GM12878 (cell line): ENCODE measurements around the gene FSTL4. TPM values are rescaled to one million over a fixed set of nuclear protein-coding genes. Genes with fewer than 3 reads are reported as not detected.

Experiments used
- ATAC-seq: fragments of 200-7000 bp; cut with Tn5 transposase; 3 replicates; pipeline ENCODE4 v1.9.1; 2020; ENCODE audit warnings: mild to moderate bottlenecking, moderate library complexity
- BruUV-seq: library from RNA; stranded (reverse); fragments of 400-500 nt; replicated peaks from 2 replicates; lab custom pipeline; 2021; lab: Mats Ljungman, UMichigan
- CTCF ChIA-PET: fragments of 300-600 bp; sonication (Branson Sonifier 250); formaldehyde crosslinking; extraction: SDS; loops from one replicate; lab custom pipeline; 2021; ENCODE audit warnings: inconsistent platforms; lab: Yijun Ruan, JAX
- POLR2A ChIA-PET: fragments of 350-600 bp; formaldehyde crosslinking; extraction: SDS; loops from one replicate; lab custom pipeline; 2021; ENCODE audit warnings: inconsistent platforms; lab: Charles Lee
- RAD21 ChIA-PET: fragments of 300-600 bp; sonication (Branson Sonifier 250); formaldehyde crosslinking; loops from one replicate; lab custom pipeline; 2023; ENCODE audit warnings: antibody characterized with exemption; ENCODE audit not compliant: unreplicated experiment; lab: Charles Lee
- SMC1A ChIA-PET: fragments of 300-600 bp; sonication (Branson Sonifier 250); formaldehyde crosslinking; loops from one replicate; lab custom pipeline; 2023; ENCODE audit not compliant: unreplicated experiment, uncharacterized antibody; lab: Charles Lee
- DNase-seq: peaks from one replicate; pipeline ENCODE4 v3.0.0-alpha.2; 2011; ENCODE audit warnings: low read depth, low spot score
- FAIRE-seq: peaks from 3 replicates; lab custom pipeline; 2011; peaks lifted over from hg19 to GRCh38; lab: Jason Lieb, UNC
- H2AFZ ChIP-seq: 2 replicates; pipeline ENCODE4 v1.6.0; 2011; ENCODE audit warnings: low read depth, low read length, control low read depth; ENCODE audit not compliant: control insufficient read depth
- H3K27ac ChIP-seq: 2 replicates; pipeline ENCODE4 v1.5.1; 2011; ENCODE audit warnings: control low read depth; ENCODE audit not compliant: control insufficient read depth, insufficient read depth
- H3K27me3 ChIP-seq, 2 experiments: replicated peaks in 1 of 2; 2 replicates each; pipeline versions ENCODE4 v1.6.0 to v1.6.1; 2011; ENCODE audit warnings: low read length in 1 of 2; ENCODE audit not compliant: control insufficient read depth in 2 of 2, insufficient read depth in 2 of 2
- H3K36me3 ChIP-seq, 2 experiments: 2 replicates each; pipeline ENCODE4 v1.5.1; 2011; ENCODE audit warnings: low read length in 1 of 2; ENCODE audit not compliant: control insufficient read depth in 2 of 2, insufficient read depth in 2 of 2
- H3K4me1 ChIP-seq: 2 replicates; pipeline ENCODE4 v1.6.1; 2011; ENCODE audit warnings: mild to moderate bottlenecking, low read length, moderate library complexity, mixed read lengths; ENCODE audit not compliant: control insufficient read depth, insufficient read depth
- H3K4me2 ChIP-seq: 2 replicates; pipeline ENCODE4 v1.6.0; 2011; ENCODE audit warnings: control low read depth; ENCODE audit not compliant: control insufficient read depth, insufficient read depth
- H3K4me3 ChIP-seq: fragments of 200-600 bp; sonication (generic); 2 replicates; pipeline ENCODE4 v1.5.1; 2016
- H3K79me2 ChIP-seq: 2 replicates; pipeline ENCODE4 v1.6.0; 2011; ENCODE audit warnings: low read length; ENCODE audit not compliant: control insufficient read depth, insufficient read depth
- H3K9ac ChIP-seq: 2 replicates; pipeline ENCODE4 v1.8.0; 2011; ENCODE audit warnings: low read length, control low read depth, mixed read lengths; ENCODE audit not compliant: control insufficient read depth, insufficient read depth
- H3K9me3 ChIP-seq: replicated peaks from 3 replicates; pipeline ENCODE4 v1.5.1; 2011; ENCODE audit warnings: mild to moderate bottlenecking, low read length; ENCODE audit not compliant: control insufficient read depth, insufficient read depth
- H4K20me1 ChIP-seq: 2 replicates; pipeline ENCODE4 v1.6.0; 2011; ENCODE audit not compliant: control insufficient read depth, insufficient read depth
- BHLHE40 ChIP-seq, 2 experiments: fragments of 450-650 bp in 1 of 2; IDR thresholded peaks; 2 replicates each; pipeline ENCODE4 v1.6.1; 2011 to 2017; ENCODE audit warnings: low read depth in 2 of 2, borderline replicate concordance in 1 of 2, improper control_type of control experiment in 1 of 2, low read length in 1 of 2, mild to moderate bottlenecking in 1 of 2
- BRCA1 ChIP-seq: IDR thresholded peaks from 2 replicates; pipeline ENCODE4 v1.6.1; 2011; ENCODE audit warnings: low read depth, low read length, improper control_type of control experiment
- CREB1 ChIP-seq: IDR thresholded peaks from 2 replicates; pipeline ENCODE4 v1.6.1; 2012; ENCODE audit warnings: low read depth, mild to moderate bottlenecking, inconsistent platforms
- E4F1 ChIP-seq: fragments of 450-650 bp; IDR thresholded peaks from 2 replicates; pipeline ENCODE4 v1.6.1; 2018; ENCODE audit warnings: borderline replicate concordance, mild to moderate bottlenecking; ENCODE audit not compliant: partially characterized antibody
- RUNX3 ChIP-seq: IDR thresholded peaks from 2 replicates; pipeline ENCODE4 v1.6.1; 2012; ENCODE audit warnings: low read length, inconsistent platforms
- SPI1 ChIP-seq: IDR thresholded peaks from 2 replicates; pipeline ENCODE4 v1.6.1; 2011; ENCODE audit warnings: low read depth, mild to moderate bottlenecking, low read length, moderate library complexity, borderline replicate concordance; ENCODE audit not compliant: insufficient read depth
- ZNF687 ChIP-seq: fragments of 450-650 bp; IDR thresholded peaks from 2 replicates; pipeline ENCODE4 v1.6.1; 2017; ENCODE audit warnings: mild to moderate bottlenecking, moderate library complexity
- WGBS: methylation state at CpG from one replicate; pipeline ENCODE4 v1.1.6; 2016; ENCODE audit warnings: low lambda C conversion rate; ENCODE audit not compliant: insufficient replicate concordance, insufficient coverage; ENCODE audit errors: missing lambda C conversion rate; 5-methylcytosine and 5-hydroxymethylcytosine counted together
- in situ Hi-C: fragments of 300-500 bp; cut with MboI; formaldehyde crosslinking; loops from 9 replicates; pipeline ENCODE4 v1.14.3; 2018; ENCODE audit warnings: mixed read lengths
- intact Hi-C: fragments of 100-400 bp; cut with micrococcal nuclease; formaldehyde crosslinking; loops from one replicate; pipeline ENCODE4 v1.14.2; 2022; ENCODE audit not compliant: unreplicated experiment
- polyA plus RNA-seq, 11 experiments: library from polyadenylated mRNA; depleted of rRNA in 4 of 11; unstranded in 6 of 11; stranded (reverse) in 5 of 11; fragments of >200 nt; fragmentation: Nextera tagmentation in 4 of 11; fragmentation: Illumina TruSeq in 1 of 11; extraction: Ambion mirVana in 4 of 11; extraction: Trizol in 1 of 11; gene quantifications; 1 replicate in 1 of 11; 2 replicates in 10 of 11; pipeline versions ENCODE4 v1.2.1 to v1.2.3, GENCODE V29; 2011 to 2016; ENCODE audit warnings: inconsistent platforms in 2 of 11, missing spikeins in 2 of 11, low read depth in 1 of 11
- total RNA-seq, 4 experiments: library from RNA; depleted of rRNA in 3 of 4; stranded (reverse); fragments of >200 nt in 3 of 4; fragmentation: Illumina TruSeq in 1 of 4; extraction: Trizol in 1 of 4; gene quantifications; 2 replicates each; pipeline versions ENCODE4 v1.2.1 to v1.2.3, GENCODE V29; 2013 to 2021

Gene FSTL4
- total and polyA plus RNA-seq, 10 of the 15 experiments (the other 5 are each of a cell fraction or from before 2014, with no cell fraction given): 0.01 to 0.79 (median 0.21) TPM; not detected in 6

GRCh38 chr5:133241179-133242092, 370.9 kb downstream of the FSTL4 start:
- H3K4me2 ChIP-seq: no peak overlapping the region; the same call in none of the 2 replicates
- intact Hi-C loops: no loop called here
- 40% methylated on average over 8 of the region's 8 CpGs for whole genome bisulfite sequencing
- TF ChIP-seq BRCA1: no peak
- TF ChIP-seq BHLHE40 (IDR thresholded peaks at IDR 0.05; ENCODE audit: borderline replicate concordance in 1 of 2, low read depth in 2 of 2, low read length in 1 of 2): 0 out of 4 replicates have a peak, but pooled peaks of 1 of the 2 experiments have one; percentile 36
- TF ChIP-seq ZNF687: peak; percentile 55
- TF ChIP-seq SPI1: 0 out of 2 replicates have a peak, but pooled peaks have one; percentile 13
- TF ChIP-seq RUNX3: peak; percentile 41; the same call in 1 of the 2 replicates
- 0 out of 2 replicates have a peak, but pooled peaks have one; percentile 24 for TF ChIP-seq CREB1
- TF ChIP-seq E4F1: no peak
- TF ChIP-seq, all 136 proteins: peak for 5
- peaks cover 44% of the 10 kb centered on the region for H3K4me1 ChIP-seq
- RAD21 ChIA-PET: interaction anchor here (0.7 to 1.9 kb wide), 9 partner anchors 23 to 728 kb away, joined by 3 to 7 read pairs (median 5); no protein-coding TSS in a partner anchor
- FAIRE-seq: no peak
- no peak overlapping the region; the same call in 1 of the 2 replicates for H3K9ac ChIP-seq
- peak overlapping the region; percentile 55 for H2AFZ ChIP-seq
- H4K20me1 ChIP-seq: no peaks in the 10 kb centered on the region
- no peaks in the 10 kb centered on the region; the same call in 2 of the 3 replicates for H3K9me3 ChIP-seq
- POLR2A ChIA-PET: interaction anchor here (0.7 to 1.9 kb wide), 7 partner anchors 8 to 279 kb away, joined by 3 to 10 read pairs (median 3); partner anchors contain the start of gene HSPA4
- H3K4me3 ChIP-seq: no peak overlapping the region
- peak; percentile 37 for ATAC-seq
- H3K79me2 ChIP-seq: no peaks in the 10 kb centered on the region
- SMC1A ChIA-PET: interaction anchor here (0.7 to 2.2 kb wide), 7 partner anchors 12 to 130 kb away, joined by 3 to 8 read pairs (median 4); no protein-coding TSS in a partner anchor
- DNase-seq: no peak
- in situ Hi-C loops: no loop called here
- CTCF ChIA-PET: interaction anchor here (0.6 to 3.1 kb wide), 5 partner anchors 9 to 424 kb away, joined by 3 to 9 read pairs (median 4); no protein-coding TSS in a partner anchor
- H3K27me3 ChIP-seq: no peaks in the 10 kb centered on the region
- peak overlapping the region; percentile 58 for H3K27ac ChIP-seq
- BruUV-seq: no TSS peak
- H3K36me3 ChIP-seq: no peaks in the 10 kb centered on the region
